Uterus (tissue), 4 donors: Measurements from ENCODE around the gene ECPAS. TPM values are rescaled to one million over a fixed set of nuclear protein-coding genes. Genes with fewer than 3 reads are reported as not detected.

Source experiments
- DNase-seq, 2 donors: peaks; one replicate each; pipeline ENCODE4 v3.0.0-alpha.2; 2019 to 2020
- H3K27ac ChIP-seq, 2 donors: fragments of 200-600 bp; sonication (generic); 1 replicate in 1 of 2; 2 replicates in 1 of 2; pipeline ENCODE4 v1.5.1; 2016 to 2018
- H3K27me3 ChIP-seq, 2 donors: fragments of 200-600 bp; sonication (generic); one replicate each; pipeline ENCODE4 v1.5.1; 2018 to 2019; ENCODE audit warnings: control low read depth in 1 of 2
- H3K36me3 ChIP-seq, 2 donors: fragments of 200-600 bp; sonication (generic); one replicate each; pipeline ENCODE4 v1.5.1; 2019; ENCODE audit warnings: control low read depth in 1 of 2
- H3K4me1 ChIP-seq, 2 donors: fragments of 200-600 bp; sonication (generic); one replicate each; pipeline ENCODE4 v1.5.1; 2018 to 2019; ENCODE audit warnings: control low read depth in 1 of 2
- H3K4me3 ChIP-seq, 2 donors: fragments of 200-600 bp; sonication (generic); 1 replicate in 1 of 2; 2 replicates in 1 of 2; pipeline ENCODE4 v1.5.1; 2018 to 2019; ENCODE audit warnings: mild to moderate bottlenecking in 1 of 2
- H3K9me3 ChIP-seq, 2 donors: fragments of 200-600 bp; sonication (generic); one replicate each; pipeline ENCODE4 v1.5.1; 2019; ENCODE audit warnings: control low read depth in 1 of 2
- POLR2A ChIP-seq, 2 donors: fragments of 450-650 bp; IDR thresholded peaks; one replicate each; pipeline ENCODE4 v1.6.1; 2016; ENCODE audit warnings: antibody characterized with exemption in 2 of 2, mild to moderate bottlenecking in 1 of 2, moderate library complexity in 1 of 2
- intact Hi-C: fragments of 100-400 bp; cut with DNase I; formaldehyde crosslinking; loops from one replicate; pipeline ENCODE4 v1.15.1; 2023; ENCODE audit warnings: low total_unique reads
- total RNA-seq, 4 donors: library from RNA; depleted of rRNA in 3 of 4; stranded (reverse); fragments of >200 nt in 3 of 4; gene quantifications; one replicate each; pipeline versions ENCODE4 v1.1.0 to v1.2.4, GENCODE V29; 2014 to 2023
- TF ChIP-seq, protein P1 (sequence below), 4 experiments: fragments of 200-600 bp in 2 of 4; fragments of 450-650 bp in 2 of 4; sonication (generic) in 2 of 4; IDR thresholded peaks; one replicate each; pipeline ENCODE4 v1.5.1; 2016 to 2019; ENCODE audit warnings: antibody characterized with exemption in 4 of 4, mild to moderate bottlenecking in 2 of 4, moderate library complexity in 1 of 4
- donor health status: DM: yes; HTN: yes; CAD: no.

ECPAS gene
- total RNA-seq, 4 donors from 2014 or later, result 56.1 to 115 (median 84.4) TPM

DNA sequence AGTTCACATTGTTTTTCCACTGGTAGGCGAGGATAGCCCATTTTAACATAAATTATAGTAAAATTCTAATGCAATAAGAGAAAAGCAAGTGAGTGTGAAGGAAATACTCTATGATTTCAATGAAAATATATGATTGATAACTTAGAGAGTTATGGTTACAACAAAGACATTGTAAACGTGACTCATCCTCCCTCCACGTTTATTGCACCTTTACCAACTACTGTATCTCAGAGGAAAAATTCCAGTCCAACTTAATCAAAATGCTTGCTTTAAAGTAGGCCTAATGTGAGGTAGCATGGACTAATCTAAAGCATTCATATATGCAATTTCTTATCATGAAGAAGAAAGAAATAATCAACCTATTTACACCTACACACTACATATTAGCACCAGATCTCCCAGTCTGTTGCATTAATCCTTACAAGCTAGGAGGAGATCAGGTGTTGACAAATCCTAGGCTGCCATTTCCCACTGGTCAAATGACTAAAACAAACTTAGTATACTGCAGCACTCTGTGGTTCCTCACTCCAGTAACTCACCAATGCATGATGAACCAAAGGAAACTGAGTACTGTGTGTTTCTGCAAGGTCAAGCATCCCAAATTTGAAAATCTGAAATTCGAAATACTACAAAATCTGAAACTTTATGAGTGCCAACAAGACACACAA, 41.7 kb downstream of the ECPAS start:
- H3K36me3 ChIP-seq, result no peaks in the 10 kb centered on the region
- DNase-seq, result no peak

DNA sequence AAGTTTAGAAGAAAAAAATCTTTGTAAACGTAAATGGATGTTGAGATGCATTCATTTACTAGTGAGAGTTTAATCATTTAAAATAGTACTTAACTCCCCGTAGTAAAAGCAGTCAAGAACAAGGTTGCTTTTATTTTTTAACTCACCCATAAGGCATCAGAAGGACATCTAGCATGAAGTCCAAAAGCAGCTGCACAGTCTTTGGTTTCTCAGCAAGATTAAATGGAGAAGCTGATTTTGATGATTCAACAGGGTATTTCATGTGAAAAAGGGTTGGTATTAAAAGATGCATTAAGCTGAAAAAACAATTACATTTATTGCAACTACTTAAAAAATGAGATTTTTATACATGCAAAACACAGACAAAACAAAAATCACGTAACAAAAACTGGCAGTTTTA, 44.0 kb downstream of the ECPAS start:
- Histone ChIP-seq H3K27ac (no peak overlapping the region), H3K4me1 (no peaks in the 10 kb centered on the region), H3K4me3 (no peak overlapping the region), H3K36me3 (no peaks in the 10 kb centered on the region), H3K27me3 (no peaks in the 10 kb centered on the region), H3K9me3 (no peaks in the 10 kb centered on the region)
- intact Hi-C loops, result no loop called here
- no peak for DNase-seq
- TF ChIP-seq, protein P1, sequence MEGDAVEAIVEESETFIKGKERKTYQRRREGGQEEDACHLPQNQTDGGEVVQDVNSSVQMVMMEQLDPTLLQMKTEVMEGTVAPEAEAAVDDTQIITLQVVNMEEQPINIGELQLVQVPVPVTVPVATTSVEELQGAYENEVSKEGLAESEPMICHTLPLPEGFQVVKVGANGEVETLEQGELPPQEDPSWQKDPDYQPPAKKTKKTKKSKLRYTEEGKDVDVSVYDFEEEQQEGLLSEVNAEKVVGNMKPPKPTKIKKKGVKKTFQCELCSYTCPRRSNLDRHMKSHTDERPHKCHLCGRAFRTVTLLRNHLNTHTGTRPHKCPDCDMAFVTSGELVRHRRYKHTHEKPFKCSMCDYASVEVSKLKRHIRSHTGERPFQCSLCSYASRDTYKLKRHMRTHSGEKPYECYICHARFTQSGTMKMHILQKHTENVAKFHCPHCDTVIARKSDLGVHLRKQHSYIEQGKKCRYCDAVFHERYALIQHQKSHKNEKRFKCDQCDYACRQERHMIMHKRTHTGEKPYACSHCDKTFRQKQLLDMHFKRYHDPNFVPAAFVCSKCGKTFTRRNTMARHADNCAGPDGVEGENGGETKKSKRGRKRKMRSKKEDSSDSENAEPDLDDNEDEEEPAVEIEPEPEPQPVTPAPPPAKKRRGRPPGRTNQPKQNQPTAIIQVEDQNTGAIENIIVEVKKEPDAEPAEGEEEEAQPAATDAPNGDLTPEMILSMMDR (IDR thresholded peaks at IDR 0.05), result no peak

More for the DNA sequence above, 41.7 kb downstream of the ECPAS start:
- intact Hi-C loops, result no loop called here
- Histone ChIP-seq H3K9me3 (no peaks in the 10 kb centered on the region), H3K27ac (no peak overlapping the region), H3K4me1 (no peaks in the 10 kb centered on the region), H3K4me3 (no peak overlapping the region), H3K27me3 (no peaks in the 10 kb centered on the region)
- TF ChIP-seq, protein P1 (IDR thresholded peaks at IDR 0.05), result no peak
- TF ChIP-seq POLR2A (IDR thresholded peaks at IDR 0.05), result no peak

DNA sequence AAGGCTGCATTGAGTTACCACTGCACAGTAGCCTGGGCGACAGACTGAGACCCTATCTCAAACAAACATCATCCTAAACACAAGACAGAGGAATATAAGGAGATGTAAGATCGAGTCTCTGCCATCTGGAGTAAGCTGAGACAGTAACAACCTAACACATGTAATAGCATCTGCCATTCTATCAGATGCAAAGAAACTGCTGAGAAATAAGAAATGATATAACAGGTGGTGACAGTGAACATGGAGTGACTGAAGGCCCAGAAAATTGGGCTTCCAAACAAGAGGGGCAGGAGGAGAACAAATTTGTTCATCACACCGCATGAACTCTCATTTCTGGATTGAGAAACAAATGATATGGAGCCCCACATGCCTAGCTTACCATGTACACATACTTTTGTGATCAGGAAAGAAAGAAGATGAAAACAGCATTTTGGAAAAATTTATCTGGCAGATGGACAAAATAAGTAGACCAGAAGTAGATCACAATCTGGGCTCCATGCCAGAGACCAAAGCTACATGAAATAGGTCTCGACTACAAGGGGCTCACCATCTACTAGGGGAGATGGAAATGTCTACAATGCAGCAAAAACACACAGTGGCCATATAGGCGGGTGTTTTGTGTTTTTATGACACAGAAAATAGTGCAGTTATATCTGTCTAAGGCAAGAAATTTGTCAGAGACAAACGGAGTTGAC, 45.5 kb downstream of the ECPAS start:
- Histone ChIP-seq H3K4me3 (no peak overlapping the region), H3K27ac (no peak overlapping the region), H3K9me3 (no peaks in the 10 kb centered on the region), H3K36me3 (no peaks in the 10 kb centered on the region), H3K4me1 (no peaks in the 10 kb centered on the region), H3K27me3 (no peaks in the 10 kb centered on the region)
- no peak for TF ChIP-seq POLR2A (IDR thresholded peaks at IDR 0.05)
- TF ChIP-seq, protein P1 (IDR thresholded peaks at IDR 0.05), result no peak
- no peak for DNase-seq
- intact Hi-C loops, result no loop called here

DNA sequence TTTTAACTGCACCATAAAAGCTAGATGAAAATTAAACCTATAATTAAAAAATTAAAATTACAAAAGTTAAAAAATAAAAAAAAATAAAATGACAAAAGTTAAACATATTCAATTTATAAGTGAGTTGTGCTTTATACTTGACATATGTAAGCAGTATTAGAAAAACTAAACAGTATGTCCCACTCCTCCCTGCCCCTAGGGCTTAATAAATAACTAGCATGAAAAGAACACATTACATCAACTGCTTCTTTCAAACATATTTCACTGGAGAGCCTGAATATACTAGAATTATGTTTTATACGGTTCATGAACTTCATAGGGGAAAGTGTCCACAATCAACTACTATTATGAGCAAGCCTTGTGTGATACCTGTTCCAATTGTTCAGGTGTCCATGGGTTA, 47.6 kb downstream of the ECPAS start:
- no peak for TF ChIP-seq POLR2A (IDR thresholded peaks at IDR 0.05)
- TF ChIP-seq, protein P1 (IDR thresholded peaks at IDR 0.05), result no peak
- H3K4me1 ChIP-seq, result no peaks in the 10 kb centered on the region
- H3K4me3 ChIP-seq, result no peak overlapping the region
- intact Hi-C loops, result no loop called here
- no peaks in the 10 kb centered on the region for H3K36me3 ChIP-seq
- H3K27ac ChIP-seq, result no peak overlapping the region
- no peaks in the 10 kb centered on the region for H3K27me3 ChIP-seq
- no peak for DNase-seq
- H3K9me3 ChIP-seq, result no peaks in the 10 kb centered on the region

DNA sequence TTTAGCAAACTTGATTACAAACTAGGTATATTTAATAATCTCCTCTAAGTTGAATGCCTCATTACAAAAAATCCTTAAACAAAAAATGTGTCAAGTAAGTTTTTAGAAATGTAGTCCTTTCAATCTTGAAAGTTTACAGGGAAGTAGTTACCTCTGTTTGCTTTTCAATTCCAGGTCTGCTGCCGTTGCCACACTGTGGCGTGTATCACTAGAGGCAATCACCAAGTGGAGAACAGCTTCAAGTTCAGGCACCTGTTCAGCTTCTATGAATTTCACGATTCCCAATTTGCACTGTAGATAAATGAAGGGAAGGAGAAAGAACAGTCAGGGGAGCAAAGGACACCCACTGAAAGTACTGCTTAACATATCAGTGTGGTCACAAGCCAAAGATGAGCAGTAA, 51.1 kb downstream of the ECPAS start:
- no peaks in the 10 kb centered on the region for H3K36me3 ChIP-seq
- no peak overlapping the region for H3K27ac ChIP-seq
- H3K4me1 ChIP-seq, result no peaks in the 10 kb centered on the region
- intact Hi-C loops, result no loop called here
- H3K9me3 ChIP-seq, result no peaks in the 10 kb centered on the region
- H3K27me3 ChIP-seq, result no peaks in the 10 kb centered on the region
- no peak overlapping the region for H3K4me3 ChIP-seq
- TF ChIP-seq POLR2A (IDR thresholded peaks at IDR 0.05), result no peak
- TF ChIP-seq, protein P1 (IDR thresholded peaks at IDR 0.05), result no peak
- no peak for DNase-seq
